ENCODE measurements around the gene PIGU.

Gene PIGU

DNA sequence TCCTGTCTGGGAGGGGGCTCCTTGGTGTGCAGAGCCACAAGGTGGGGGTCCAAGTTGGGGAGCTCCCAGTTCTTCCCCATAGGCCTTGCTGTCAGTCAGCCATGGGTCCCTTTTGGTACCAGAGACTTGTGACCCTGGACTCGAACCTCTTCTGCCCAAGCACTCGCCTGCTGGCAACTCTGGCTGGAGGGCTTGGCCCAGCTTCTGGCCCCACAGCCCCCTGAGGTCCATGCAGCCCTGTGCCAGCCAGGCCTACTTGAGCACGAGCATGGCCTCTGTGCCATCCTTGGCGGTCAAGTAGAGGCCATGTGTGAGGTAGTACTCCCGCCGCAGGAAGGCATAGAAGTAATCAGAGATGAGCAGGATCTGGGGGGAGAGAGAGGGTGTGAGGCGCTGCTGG is 116.3 kb downstream of the PIGU start:
- TF ChIP-seq, protein P1, sequence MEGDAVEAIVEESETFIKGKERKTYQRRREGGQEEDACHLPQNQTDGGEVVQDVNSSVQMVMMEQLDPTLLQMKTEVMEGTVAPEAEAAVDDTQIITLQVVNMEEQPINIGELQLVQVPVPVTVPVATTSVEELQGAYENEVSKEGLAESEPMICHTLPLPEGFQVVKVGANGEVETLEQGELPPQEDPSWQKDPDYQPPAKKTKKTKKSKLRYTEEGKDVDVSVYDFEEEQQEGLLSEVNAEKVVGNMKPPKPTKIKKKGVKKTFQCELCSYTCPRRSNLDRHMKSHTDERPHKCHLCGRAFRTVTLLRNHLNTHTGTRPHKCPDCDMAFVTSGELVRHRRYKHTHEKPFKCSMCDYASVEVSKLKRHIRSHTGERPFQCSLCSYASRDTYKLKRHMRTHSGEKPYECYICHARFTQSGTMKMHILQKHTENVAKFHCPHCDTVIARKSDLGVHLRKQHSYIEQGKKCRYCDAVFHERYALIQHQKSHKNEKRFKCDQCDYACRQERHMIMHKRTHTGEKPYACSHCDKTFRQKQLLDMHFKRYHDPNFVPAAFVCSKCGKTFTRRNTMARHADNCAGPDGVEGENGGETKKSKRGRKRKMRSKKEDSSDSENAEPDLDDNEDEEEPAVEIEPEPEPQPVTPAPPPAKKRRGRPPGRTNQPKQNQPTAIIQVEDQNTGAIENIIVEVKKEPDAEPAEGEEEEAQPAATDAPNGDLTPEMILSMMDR (IDR thresholded peaks at IDR 0.05; ENCODE audit: low read depth, low read length, missing control alignments), result no peak
- no peak for DNase-seq (ENCODE audit: low read depth)
- H3K4me3 ChIP-seq (ENCODE audit: low read depth, low read length), result no peak overlapping the region

DNA sequence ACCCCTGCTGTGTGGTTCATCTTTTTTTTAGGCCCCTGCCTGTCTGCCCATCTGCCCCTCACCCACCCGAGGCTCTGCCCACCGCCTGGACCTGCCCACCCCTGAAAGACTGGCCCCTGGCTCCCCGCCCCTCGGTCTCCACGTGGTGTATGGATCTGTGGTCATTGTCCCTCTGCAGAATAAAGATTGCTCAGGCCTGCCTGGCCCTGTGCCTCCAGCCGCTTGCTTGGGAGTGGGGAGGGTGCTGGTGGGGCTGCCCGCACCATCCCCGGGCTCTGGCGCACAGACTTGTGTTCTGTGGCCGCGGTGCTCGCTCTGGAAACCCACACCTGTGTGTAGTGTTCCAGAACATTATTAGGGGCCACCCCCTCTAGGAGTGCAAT is 116.8 kb downstream of the PIGU start:
- TF ChIP-seq, protein P1 (IDR thresholded peaks at IDR 0.05; ENCODE audit: low read depth, low read length, missing control alignments), result no peak

DNA sequence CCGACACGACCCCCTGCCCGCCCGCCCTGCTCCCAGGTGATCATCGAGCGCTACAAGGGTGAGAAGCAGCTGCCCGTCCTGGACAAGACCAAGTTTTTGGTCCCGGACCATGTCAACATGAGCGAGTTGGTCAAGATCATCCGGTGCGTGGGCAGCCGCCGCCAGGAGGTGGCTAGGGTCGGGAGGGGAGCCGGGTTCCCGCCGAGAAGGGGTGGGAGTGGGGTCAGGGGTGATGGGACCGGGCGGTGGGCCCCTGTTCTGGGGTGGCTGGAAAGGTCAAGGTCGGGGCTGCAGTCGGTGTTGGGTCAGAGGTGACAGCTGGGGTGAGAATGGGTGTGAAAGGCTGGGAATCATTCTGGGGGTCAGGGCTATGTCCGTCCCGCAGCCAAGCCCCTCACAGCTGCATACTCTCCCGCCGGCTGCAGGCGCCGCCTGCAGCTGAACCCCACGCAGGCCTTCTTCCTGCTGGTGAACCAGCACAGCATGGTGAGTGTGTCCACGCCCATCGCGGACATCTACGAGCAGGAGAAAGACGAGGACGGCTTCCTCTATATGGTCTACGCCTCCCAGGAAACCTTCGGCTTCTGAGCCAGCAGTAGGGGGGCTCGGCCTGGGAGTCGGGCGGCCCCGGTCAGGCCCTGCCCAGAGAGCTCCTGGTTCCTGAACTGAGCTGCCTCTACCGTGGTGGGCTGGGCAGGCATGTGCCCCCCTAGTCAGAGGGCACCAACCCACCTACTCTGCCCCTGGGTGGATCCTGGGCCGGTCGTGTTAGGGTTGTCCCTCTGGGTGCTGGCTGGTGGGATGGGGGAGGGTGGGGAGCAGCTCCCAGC is 117.4 kb downstream of the PIGU start:
- DNase-seq (ENCODE audit: low read depth), result no peak
- H3K4me3 ChIP-seq (ENCODE audit: low read depth, low read length), result no peak overlapping the region
- TF ChIP-seq, protein P1 (IDR thresholded peaks at IDR 0.05; ENCODE audit: low read depth, low read length, missing control alignments), result no peak

More for the DNA sequence above, 116.8 kb downstream of the PIGU start:
- DNase-seq (ENCODE audit: low read depth), result no peak
- H3K4me3 ChIP-seq (ENCODE audit: low read depth, low read length), result no peak overlapping the region

DNA sequence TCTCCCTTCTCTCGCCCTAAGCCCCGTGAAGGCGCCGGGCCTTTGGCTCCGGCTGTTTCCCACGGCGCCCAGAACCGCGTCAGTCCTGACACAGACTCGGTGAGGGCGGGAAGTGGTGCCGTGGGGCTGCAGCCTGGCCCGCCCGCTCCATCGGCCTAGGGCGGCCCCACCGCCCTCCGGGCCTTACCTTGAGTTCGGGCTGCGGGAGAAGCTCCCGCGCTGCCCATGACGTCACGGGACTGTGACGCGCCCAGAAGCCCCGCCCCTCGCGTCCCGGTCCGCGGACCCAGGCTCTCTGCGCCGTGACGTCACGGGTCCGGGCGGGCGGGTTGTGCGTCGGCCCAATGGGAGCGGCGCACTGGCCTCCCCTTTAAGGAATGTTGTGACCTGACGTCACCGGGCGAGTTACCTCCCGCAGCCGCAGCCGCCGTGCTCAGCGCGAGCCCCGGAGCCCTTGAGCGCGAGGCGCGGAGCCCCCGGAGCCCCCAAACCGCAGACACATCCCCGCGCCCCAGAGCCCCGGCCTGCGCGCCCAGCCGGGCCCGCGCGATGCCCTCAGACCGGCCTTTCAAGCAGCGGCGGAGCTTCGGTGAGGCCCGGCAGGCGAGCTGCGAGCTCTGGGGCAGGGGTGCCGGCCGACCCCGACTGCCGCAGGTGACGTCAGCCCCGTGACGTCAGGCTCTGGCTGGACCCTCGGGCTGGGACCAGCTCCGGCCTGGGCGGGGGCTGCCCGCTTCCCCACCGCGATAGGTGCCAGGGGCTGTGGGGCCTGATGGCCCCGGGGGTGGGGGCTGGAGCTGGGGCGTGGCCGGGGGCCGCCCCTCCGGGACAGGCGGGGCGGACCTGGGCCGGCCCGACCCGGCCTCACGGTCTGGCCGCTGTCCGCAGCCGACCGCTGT is 118.3 kb downstream of the PIGU start, which contains the start of gene MAP1LC3A:
Gene MAP1LC3A (plus strand): TSS at position 399 of the 899 bp plus-strand sequence. CDS start 151 bp downstream, at position 550.
- DNase-seq (ENCODE audit: low read depth), result peak; percentile 37
- TF ChIP-seq, protein P1 (IDR thresholded peaks at IDR 0.05; ENCODE audit: low read depth, low read length, missing control alignments), result no peak
- peak within 1 kb of the TSS; percentile 85 for H3K4me3 ChIP-seq (ENCODE audit: low read depth, low read length)

DNA sequence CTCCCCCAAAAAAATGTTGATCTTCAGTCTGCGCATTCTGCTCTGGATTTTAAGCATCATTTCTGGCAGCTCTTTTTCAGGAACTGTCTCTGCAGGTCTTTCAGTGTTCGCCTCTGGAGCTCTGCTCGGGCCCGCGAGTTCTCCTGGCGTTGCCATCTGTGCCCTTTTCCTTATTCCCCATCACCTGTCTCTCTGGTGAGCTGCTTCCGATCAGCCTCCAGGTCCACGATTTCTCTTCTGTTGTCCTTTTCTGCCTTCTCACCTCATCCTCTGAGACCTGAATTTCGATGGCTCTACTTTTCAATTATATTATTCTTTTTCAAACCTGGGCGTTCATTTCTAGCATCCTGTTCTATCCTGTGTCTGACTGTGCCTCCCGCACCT is 119.0 kb downstream of the PIGU start:
- no peak for DNase-seq (ENCODE audit: low read depth)
- peak overlapping the region; percentile 85 for H3K4me3 ChIP-seq (ENCODE audit: low read depth, low read length)
- TF ChIP-seq, protein P1 (IDR thresholded peaks at IDR 0.05; ENCODE audit: low read depth, low read length, missing control alignments), result no peak

DNA sequence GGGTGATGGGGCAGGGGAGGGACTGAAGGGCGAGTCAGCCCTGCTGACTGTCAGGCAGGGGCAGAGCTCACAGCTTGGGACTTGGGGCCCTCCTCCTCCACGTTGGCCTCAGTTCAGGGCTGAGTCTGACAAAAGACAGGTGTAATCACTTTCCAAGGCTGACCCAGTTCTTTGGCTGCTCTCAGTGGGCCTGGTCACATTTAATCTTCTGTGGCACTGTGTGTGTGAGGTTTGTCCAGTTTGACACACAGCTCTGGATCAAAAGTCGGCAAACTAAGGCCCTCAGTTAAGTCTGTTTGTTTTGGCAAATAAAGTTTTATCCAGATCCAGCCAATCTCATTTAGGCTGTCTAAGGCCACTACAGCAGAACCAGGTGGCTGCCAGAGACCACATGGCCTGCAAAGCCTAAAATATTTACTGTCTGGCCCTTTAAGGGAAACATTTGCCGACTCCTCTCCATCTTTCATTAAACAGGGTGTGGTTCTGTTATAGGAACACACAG is 123.5 kb downstream of the PIGU start:
- no peak for DNase-seq (ENCODE audit: low read depth)
- TF ChIP-seq, protein P1 (IDR thresholded peaks at IDR 0.05; ENCODE audit: low read depth, low read length, missing control alignments), result no peak
- H3K4me3 ChIP-seq (ENCODE audit: low read depth, low read length), result no peak overlapping the region
